OCI-LY3 (cell line): ENCODE results near the gene MRGPRX4.

ENCODE experiments used
- CTCF ChIP-seq: fragments of 200-600, 300-600 bp; sonication (generic); IDR thresholded peaks from 2 replicates; pipeline ENCODE4 v1.5.1; 2014; ENCODE audit warnings: antibody characterized with exemption, low read length, low read depth
- EZH2phosphoT487 ChIP-seq: fragments of 200-600 bp; shearing (Covaris generic); IDR thresholded peaks from 2 replicates; pipeline ENCODE4 v1.6.1; 2018; ENCODE audit warnings: antibody characterized with exemption, mixed run types, low read depth

GRCh38 chr11:18222814-18223421 is 50.3 kb downstream of the MRGPRX4 start:
- TF ChIP-seq CTCF, result no peak
- TF ChIP-seq EZH2phosphoT487, result no peak
